Adrenal gland (tissue), 5 donors: ENCODE data around the gene NECTIN1.

Experiments
- CTCF ChIP-seq, 6 experiments: fragments of 450-650 bp in 4 of 6; fragments of 200-600 bp in 2 of 6; sonication (generic) in 1 of 6; IDR thresholded peaks; 1 replicate in 5 of 6; 2 replicates in 1 of 6; pipeline versions ENCODE4 v1.5.1 to v1.8.0; 2016 to 2021; ENCODE audit warnings: antibody characterized with exemption in 6 of 6, mild to moderate bottlenecking in 2 of 6, moderate library complexity in 1 of 6
- POLR2A ChIP-seq, 2 donors: fragments of 450-650 bp; IDR thresholded peaks; one replicate each; pipeline ENCODE4 v1.6.1; 2017; ENCODE audit warnings: antibody characterized with exemption in 2 of 2, mild to moderate bottlenecking in 2 of 2, moderate library complexity in 1 of 2
- donor health status: DM: no; HTN: no; CAD: no.

DNA sequence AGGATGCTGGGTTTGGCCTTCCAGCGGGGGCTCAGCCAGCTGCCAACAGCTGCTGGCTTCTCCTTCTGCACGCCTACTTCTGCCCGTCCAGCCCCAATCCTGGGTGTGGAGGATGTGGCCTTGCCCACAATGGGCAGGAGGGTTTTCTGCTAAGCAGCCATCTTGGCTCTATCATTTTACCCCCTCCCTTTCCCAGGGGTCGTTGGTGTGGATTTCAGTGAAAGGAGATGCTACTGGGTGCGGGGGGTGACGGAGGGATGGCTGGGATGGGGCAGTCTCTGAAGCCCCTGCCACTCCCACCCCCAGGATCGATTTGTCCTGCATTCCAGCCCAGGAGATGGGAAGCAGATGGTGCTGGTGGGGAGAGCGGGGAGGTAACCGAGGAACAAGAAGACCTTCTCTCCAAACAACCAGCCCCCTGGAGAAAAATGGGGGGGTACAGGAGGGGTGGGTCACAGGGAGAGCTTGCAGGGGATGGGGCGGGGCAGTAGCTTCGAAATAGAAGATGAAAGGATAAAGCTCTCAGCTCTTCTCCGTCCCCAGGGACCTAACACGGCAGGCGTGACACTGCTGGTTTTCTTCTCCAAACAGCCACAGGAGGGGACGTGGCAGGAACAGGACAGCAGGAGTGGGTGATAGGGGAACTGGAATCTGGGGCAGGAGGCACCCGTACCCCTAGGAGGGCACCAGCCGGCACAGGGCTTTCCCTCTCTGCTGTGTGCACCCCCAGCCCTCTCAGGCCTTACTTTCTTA lies 68.9 kb downstream of the NECTIN1 start:
- TF ChIP-seq CTCF (IDR thresholded peaks at IDR 0.05) (no peak), POLR2A (IDR thresholded peaks at IDR 0.05) (no peak)
